GM19438 (cell line): ENCODE results near the gene ESPNL.

Experiments
- ATAC-seq: cut with Tn5 transposase; IDR thresholded peaks from one replicate; pipeline ENCODE4 v1.9.1; 2021; ENCODE audit warnings: low read depth; ENCODE audit not compliant: unreplicated experiment

The ESPNL gene

DNA sequence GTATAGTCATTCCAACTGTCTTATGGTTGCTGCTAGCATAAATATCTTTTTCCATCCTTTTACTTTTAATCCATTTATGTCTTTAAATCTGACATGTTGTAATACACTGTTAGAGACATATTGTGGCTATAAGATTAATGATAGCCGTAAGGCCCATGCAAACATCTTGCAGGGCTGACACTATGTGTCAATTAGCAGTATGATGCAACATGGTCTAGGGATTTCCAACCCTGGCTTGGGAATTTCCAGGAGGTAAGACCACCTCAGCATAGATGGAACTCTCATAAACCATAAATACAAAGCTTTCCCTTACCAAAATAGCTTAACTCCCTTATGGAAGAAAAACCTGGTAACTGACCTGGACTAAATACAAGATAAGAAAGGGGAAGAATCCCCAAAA lies 22.8 kb upstream of the ESPNL start:
- ATAC-seq, result no peak

DNA sequence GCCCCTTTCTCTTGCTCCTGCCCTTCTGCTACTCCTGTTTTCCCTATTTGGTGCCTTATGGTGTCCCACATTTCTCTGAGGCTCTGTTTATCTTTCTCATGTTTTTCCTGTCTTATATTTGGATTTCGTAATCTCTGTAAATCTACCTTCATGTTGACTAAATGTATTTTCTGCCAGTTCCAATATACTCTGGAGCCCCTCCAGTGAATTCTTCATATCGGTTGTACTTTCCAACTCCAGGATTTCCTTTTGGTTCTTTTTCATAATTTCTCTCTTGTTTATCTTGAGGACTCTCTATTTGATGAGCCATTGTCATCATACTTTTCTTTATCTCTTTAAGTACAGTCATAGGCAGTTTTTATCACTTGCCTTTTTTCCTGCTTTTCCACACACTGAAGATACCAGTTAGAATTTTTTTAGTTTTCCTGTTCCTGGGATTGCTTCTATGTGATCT lies 20.2 kb upstream of the ESPNL start:
- ATAC-seq, result no peak

DNA sequence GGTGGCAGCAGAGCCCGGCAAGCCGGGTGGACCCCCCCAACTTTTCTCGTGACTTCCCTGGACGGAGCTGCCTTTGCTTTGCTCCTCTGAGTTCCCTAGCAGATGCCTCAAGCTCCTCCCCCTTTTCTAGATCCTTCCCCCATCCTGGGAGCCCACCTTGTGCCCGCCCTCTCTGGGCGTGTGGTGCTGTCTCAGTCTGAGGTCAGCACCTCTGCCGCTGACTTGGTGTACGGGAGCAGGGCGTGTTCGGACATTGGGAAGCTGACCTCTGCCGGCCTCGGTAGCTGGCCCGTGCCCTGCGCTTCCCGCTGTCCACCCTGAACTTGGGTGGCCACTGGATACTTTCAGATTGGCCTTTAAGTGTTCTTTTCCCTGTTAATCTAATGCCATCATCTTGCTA lies 19.6 kb upstream of the ESPNL start:
- no peak for ATAC-seq

DNA sequence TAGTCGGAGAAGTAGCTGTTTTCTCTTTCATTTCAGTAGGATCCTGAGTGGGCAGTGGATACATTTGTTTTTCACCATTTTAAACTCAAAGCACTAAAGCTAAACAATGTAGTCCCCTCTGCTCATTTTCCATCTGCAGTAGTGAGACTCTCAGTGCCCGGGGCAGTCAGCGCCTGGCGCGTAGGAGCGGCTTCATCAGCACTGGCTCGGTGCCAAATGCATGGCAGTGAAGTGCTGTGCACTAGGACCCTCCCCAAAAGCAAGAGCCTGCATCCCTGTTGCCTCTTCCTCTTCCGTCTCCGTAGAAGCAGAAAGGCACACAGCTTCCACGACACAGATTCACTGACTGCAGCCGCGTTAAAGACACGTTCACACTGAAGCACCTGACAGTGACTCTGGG lies 19.0 kb upstream of the ESPNL start:
- ATAC-seq, result no peak

DNA sequence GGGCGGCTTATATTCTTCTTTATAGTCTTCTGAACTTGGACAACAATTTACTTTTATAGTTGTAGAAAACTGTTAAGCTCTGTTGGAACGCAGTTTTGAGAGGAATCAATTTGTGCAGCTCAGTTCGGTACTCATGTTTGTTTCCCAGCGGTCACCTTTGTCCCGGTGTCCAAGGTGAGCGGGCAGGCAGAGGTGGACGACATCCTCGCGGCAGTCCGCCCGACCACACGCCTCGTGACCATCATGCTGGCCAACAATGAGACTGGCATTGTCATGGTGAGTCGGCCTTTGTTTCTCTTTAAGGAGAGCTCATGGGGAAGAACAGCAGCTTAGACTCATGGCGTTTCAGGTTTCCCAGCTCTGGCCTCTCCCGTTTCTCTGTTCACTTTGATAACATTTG lies 18.6 kb upstream of the ESPNL start:
- no peak for ATAC-seq

DNA sequence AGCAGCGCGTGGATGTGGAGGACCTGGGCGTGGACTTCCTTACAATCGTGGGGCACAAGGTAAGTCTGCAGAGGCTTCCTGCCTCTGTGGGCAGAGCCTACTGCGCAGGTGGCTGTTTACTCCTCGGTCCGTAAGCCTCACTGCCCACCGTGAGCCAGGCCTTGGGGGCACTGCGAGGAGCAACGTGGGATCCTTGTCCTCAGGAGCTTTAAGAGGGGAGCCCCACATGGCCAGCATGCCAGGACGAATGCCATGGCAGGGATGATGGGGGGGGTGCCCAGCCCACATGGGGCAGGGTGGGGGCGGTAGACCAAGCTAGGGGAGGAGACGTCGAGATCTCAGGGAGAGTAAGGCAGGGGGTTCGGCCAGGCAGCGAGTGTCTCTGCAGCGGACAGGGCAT lies 18.0 kb upstream of the ESPNL start:
- ATAC-seq, result no peak

DNA sequence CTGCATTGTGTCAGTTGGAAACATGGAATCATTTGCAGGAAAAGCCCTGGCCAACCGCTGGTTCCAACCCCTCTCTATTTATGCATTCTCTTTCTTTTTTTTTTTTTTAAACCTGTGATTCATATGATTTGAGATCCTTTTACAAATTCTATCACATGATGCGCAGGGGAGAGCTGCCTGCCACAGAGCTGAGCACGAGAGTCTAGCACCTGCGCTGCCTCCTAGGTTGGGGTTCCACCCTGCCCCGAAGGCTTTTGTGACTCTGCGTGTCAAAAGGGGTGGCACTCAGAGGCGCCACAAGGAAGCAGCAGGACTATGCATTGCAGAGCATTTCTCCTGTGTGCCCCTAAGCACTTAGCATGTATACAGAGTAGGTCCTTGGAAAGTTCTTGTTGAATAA lies 17.3 kb upstream of the ESPNL start:
- ATAC-seq, result no peak

DNA sequence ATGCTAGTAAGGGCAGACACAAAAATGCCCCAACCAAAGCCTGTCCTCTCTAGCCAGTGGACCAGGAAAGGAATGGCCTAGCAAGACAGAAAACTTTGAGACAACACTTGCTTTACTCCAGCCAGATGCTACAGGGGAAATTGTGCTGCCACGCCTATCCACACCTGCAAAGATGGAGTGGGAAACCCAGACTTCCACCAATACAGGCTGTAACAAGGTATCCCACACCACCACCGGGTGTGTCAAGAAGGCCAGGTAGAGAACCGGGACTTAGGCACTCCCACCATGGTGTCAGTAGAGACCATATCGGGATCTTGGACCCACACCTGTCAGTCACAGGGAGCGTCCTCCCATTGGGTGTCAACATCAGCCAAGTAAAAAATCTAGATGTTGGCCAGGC lies 16.2 kb upstream of the ESPNL start:
- ATAC-seq, result no peak

DNA sequence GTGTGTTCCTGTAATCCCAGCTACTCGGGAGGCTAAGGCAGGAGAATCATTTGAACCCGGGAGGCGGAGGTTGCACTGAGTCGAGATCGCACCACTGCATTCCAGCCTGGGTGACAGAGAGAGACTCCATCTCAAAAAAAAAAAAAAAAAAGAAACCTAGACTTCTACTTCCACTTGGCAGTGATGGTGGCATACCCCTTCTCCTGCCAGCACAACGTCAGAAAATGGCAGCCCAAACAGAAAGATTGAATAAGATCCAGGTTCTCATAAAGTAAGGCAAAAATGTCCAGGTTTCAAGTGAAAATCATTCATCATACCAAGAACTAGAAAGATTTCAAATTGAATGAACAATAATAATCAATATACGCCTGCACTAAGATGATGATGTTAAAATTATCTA lies 15.4 kb upstream of the ESPNL start:
- no peak for ATAC-seq

DNA sequence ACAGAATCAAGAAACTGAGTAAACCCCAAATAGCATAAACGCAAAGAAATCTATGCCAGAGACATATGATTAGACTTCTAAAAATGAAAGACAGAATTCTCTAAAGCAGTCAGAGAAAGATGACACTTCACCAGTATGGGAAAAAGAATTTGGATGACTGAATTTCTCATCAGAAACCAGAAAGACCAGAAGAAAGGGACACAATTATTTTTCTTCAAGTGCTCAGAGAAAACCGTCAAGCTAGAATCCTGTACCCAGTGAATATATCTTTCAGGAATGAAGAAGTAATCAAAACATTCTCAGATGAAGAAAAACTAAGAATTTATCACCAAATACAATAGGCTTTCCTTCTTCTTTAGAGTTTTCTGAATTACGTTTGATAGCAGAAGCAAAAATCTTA lies 14.2 kb upstream of the ESPNL start:
- ATAC-seq, result no peak

DNA sequence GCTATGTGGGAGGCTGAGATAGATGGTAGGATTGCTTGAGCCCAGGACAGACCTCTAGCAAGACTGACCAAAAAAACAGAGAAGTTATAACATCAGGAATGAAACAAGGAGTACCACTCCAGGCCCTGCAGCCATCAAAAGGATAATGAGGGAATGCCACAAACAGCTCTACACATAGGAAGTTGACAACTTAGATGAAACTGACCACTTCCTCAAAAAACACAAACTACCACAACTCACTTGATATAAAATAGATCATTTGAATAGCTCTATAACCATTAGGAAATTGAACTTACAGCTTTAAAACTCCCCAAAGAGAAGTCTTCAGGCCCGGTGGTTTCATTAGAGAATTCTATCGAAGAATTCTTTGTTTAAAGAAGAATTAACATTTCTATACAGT lies 12.9 kb upstream of the ESPNL start:
- ATAC-seq, result no peak

DNA sequence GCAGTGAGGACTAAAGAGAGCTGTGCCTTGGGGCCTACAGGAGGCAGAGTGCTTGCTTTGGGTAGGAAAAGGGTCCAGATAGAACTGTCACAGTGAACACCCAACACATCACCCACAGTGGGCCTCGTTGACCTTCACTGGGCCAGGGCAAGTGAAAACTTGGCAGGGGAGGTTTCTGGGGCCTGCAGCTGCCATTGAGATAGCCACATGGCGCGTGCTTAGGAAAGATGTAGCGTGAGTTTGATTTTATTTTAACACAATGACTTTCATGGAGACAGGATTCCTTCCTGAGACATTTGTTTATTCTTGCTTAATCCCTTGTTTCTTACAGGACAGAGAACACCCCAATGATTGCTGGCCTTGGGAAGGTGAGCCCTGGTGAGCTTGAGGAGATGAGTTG lies 9.3 kb upstream of the ESPNL start:
- no peak for ATAC-seq

DNA sequence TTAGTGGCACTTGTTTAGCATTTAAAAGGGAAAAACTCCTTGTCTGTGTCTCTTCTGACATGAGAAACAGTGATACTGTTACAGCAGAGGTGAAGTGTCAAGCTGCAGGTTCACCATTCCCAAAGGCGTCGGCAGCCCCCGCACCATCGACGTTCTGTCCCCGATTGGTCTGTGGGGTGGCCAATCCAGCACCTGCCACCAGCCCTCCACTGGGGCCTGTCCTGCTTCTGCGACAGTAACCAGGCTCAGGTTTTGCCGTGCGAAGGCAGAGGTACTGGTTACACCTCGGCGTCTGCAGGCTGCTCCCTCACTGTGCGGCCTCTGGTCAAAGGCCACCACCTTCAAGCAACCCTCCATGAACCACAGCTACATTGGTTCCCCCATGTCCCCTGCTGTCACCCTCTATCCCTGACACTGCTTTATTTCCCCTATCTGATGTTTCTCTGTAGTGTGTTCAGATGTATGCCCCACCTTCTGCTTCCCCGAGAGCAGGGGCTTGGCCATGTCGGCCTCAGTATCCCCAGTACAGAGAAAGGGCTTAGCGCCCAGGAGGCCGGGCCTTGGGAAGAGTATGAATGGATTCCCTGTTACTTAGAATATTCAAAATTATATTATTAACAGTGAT lies 8.6 kb upstream of the ESPNL start:
- ATAC-seq, result no peak

DNA sequence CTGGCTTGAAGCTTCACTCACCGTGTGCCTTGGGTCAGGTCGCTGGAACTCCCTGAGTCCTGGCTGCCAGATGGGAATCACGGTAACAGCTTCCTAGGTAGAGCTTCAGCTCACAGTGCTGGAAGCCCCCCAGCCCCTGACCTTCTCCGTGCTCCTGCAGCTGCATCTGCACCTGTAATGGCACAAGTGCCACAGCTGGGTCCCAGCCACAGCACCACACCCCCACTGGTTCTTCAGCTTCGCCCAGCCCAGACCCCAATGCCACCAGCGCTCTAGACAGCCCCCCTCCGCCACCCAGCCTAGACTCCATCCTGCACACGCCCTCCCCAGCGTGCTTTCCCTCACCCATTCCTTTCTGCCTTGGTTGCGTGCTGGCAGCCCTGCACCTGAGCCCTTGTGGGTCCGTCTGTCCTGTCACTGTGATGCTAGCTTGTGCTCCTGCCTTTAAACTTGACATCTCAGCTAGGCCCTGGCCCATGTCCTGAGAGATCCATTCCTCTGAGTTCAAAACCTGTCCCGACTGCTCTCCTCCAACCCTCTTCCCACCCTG lies 7.6 kb upstream of the ESPNL start:
- no peak for ATAC-seq

DNA sequence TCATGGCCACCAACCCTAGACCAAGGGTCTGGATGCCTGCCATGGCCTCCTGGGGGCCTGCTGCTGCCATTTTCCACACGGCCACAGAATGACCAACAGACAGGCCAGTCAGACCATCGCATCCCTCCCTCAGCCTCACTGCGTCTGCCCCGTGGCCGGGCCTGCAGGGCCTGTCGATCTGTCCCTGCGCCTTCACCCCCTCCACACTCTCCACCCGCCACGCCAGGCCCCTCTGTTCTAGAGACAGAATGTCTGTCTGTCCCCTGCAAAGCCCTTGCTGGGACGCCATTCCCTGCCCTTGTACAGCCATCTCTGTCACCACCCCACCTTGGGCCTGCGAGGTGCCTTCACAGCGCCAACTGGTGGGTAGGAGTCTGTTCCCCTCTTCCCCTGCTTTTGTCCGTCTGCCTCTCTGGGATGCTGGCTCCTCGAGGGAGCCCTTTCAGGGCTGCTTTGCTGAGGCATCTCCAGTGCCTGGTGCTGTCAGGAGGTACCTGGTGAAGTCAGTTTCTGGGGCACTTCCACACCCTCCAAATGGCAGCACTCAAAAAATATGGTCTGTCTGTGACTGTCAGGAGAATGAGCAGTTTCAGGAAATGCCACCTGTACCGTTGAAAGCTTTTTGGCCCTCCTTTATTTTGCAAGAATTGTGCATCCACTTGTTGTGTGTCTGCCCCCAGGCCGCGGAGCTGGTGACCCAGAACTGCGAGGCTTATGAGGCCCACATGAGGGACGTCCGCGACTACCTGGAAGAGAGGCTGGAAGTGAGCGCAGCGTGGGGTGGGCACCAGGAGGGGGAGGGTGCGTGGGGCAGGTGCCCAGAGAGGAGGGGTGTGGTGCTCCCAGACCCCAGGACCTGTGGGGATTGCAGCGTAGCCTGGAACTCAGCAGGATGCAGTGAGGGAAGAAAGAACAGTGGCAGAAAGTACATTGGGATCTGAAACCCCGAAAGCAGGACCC lies 6.7 kb upstream of the ESPNL start:
- no peak for ATAC-seq

DNA sequence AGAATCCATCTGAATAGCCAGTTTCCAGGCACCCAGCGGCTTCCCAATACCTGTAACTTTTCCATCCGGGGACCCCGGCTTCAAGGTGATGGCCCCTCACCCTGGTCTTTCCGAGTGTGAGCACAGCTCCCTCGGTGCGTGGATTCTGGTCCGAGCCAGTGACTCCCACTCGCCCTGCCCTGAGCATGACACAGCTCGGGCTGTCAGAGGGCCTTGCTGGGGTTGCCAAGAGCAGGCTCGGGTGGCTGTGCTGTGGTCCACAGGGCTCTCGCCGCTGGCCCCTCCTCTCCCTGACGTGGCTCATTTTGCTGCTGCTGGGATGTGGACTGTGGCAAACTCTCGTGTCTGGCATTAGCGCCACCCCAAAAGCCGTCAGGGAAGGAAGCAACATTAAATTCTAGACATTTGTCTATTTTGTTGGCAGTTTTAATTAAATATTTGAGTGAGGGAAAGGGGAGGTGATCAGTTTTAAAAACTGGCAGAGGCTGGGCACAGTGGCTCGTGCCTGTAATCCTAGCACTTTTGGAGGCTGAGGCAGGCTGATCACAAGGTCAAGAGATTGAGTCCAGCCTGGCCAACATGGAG lies 5.6 kb upstream of the ESPNL start:
- no peak for ATAC-seq

DNA sequence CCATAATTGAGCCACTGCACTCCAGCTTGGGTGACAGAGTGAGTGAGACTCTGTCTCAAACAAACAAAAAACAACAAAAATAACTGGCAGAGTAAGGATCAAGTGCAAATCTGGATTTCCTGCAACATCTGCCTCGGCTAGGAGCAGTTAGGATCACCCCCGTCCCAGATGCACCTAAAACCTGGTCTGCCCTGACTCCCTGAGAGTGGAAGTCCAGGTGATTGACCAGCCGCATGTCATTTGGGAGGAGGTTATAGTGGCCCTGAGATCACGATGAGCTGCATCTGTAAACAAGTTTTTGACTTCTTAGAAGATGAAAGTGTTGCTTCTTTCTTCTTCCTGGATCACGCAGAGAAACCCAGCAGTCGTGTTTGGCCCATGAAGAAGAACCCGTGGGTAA lies 5.0 kb upstream of the ESPNL start:
- ATAC-seq, result no peak

DNA sequence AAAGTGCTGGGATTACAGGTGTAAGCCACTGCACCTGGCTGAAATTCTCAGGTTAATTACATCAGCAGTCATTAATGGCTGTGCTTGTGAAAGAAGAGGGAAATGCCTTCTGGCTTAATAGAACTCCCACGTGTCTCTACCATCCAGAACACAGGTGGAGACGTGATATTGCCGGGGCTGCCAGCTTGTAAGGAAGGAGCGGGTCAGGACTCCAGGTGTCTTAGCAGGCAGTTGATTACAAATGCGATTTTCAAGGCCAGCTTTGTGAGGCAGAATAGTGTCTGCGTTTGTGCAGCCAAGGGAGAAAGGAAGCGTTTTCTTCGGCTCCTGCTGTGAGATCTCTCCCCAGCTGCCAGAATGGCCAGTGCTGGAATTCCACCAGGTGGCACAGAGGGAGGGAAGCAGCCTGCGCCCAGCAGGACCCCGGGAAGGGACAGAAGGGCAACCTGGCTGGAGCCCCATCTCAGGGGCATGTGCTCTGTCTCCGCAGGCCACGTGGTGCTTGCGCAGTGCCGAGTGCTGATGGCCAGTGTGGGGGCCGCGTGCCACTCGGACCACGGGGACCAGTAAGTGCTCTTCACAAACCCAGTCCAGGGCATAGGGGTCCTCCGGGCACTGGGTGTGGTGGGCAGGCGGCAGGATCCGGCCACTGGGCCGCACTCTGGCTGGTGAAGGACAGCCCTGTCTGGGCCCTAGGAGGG lies 3.7 kb upstream of the ESPNL start:
- ATAC-seq, result no peak

DNA sequence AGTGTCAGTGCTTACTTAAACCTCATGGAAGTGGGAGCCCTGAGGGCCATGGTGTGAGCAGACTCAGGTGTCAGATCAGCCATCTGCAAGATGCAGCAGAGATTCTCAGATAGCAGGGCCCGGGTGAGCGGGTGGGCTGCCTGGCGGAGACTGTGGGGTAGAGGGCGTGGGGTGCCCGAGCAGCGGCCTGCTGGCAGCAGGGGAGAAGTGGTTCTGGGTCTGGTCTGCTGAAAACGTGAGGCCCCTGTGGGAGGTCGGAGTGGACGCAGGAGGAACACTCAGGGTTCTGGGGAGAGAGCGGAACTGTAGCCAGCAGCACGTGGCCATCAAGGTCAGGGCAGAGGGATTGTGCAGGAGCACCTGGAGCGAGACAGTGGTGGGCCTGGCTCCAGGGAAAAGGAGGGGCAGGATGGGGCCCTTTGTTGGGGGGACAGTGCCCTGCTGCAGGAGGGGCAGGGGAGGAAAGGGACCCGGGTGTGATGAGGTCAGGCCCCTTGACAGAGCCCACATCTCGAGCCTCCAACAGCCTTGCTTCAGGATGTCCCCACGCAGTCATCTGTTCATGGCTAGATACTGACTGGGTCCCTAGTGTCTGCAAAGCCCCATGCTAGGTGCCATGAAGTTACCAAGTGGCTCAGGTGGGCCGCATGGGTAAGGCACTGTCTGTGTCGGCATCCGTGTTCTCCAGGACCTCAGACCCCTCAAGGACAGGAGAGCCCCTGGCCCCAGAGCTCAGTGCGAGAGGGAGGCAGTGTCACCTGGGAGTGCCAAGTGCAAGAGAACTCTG lies 2.7 kb upstream of the ESPNL start:
- no peak for ATAC-seq
